Mucosa of rectum (tissue), 2 donors: Measurements from ENCODE around the gene KDM7A.

Source experiments
- H3K27ac ChIP-seq, 2 donors: one replicate each; pipeline ENCODE4 v1.7.0; 2013; ENCODE audit warnings: inconsistent platforms in 2 of 2, low read depth in 2 of 2, low read length in 2 of 2
- H3K27me3 ChIP-seq, 2 donors: one replicate each; pipeline ENCODE4 v1.7.0; 2013; ENCODE audit warnings: low read length in 2 of 2; ENCODE audit not compliant: control insufficient read depth in 2 of 2, insufficient read depth in 2 of 2
- H3K36me3 ChIP-seq, 2 donors: one replicate each; pipeline ENCODE4 v1.7.0; 2013; ENCODE audit warnings: low read length in 2 of 2; ENCODE audit not compliant: control insufficient read depth in 2 of 2, insufficient read depth in 2 of 2
- H3K4me1 ChIP-seq, 2 donors: one replicate each; pipeline ENCODE4 v1.7.0; 2013; ENCODE audit warnings: low read length in 2 of 2, mild to moderate bottlenecking in 1 of 2; ENCODE audit not compliant: control insufficient read depth in 2 of 2, insufficient read depth in 2 of 2
- H3K4me3 ChIP-seq, 2 donors: one replicate each; pipeline ENCODE4 v1.7.0; 2013; ENCODE audit warnings: low read length in 2 of 2
- H3K9ac ChIP-seq, 2 donors: one replicate each; pipeline ENCODE4 v1.7.0; 2013; ENCODE audit warnings: low read length in 2 of 2, low read depth in 1 of 2, mild to moderate bottlenecking in 1 of 2
- H3K9me3 ChIP-seq, 2 donors: one replicate each; pipeline ENCODE4 v1.7.0; 2013; ENCODE audit warnings: low read length in 2 of 2; ENCODE audit not compliant: control insufficient read depth in 2 of 2
- donor health status: healthy.
- donor health status: Normal muscosa, but diverticular disease.

KDM7A gene

GRCh38 chr7:140050100-140050499 is 126.7 kb downstream of the KDM7A start:
- peak overlapping the region; percentile 62 to 74 for H3K27ac ChIP-seq
- peaks cover 27 to 29% of the 10 kb centered on the region in 2 donors for H3K4me1 ChIP-seq
- no peaks in the 10 kb centered on the region for H3K9me3 ChIP-seq
- H3K27me3 ChIP-seq, result no peaks in the 10 kb centered on the region
- H3K36me3 ChIP-seq, result peaks cover 16 to 25% of the 10 kb centered on the region in 2 donors
- no peak overlapping the region for H3K4me3 ChIP-seq
- no peak overlapping the region for H3K9ac ChIP-seq

- H3K9ac ChIP-seq, result no peak overlapping the region
- no peaks in the 10 kb centered on the region for H3K27me3 ChIP-seq
- no peaks in the 10 kb centered on the region for H3K9me3 ChIP-seq
- peak overlapping the region; percentile 62 to 74 for H3K27ac ChIP-seq
- peaks cover 16 to 22% of the 10 kb centered on the region in 2 donors for H3K36me3 ChIP-seq
- peak overlapping the region in 1 of 2 donors; percentile 20 for H3K4me3 ChIP-seq
- peaks cover 26 to 27% of the 10 kb centered on the region in 2 donors for H3K4me1 ChIP-seq
Measured at GRCh38 chr7:140049339-140050024, 127.3 kb downstream of the KDM7A start.

- Histone ChIP-seq H3K27me3 (no peaks in the 10 kb centered on the region), H3K4me3 (no peak overlapping the region), H3K4me1 (peaks cover 25 to 27% of the 10 kb centered on the region in 2 donors), H3K9me3 (no peaks in the 10 kb centered on the region), H3K36me3 (peaks cover 16 to 22% of the 10 kb centered on the region in 2 donors), H3K9ac (no peak overlapping the region), H3K27ac (peak overlapping the region; percentile 23 to 25)
Measured at GRCh38 chr7:140048989-140049338, 127.8 kb downstream of the KDM7A start.

GRCh38 chr7:140048138-140048537 is 128.6 kb downstream of the KDM7A start:
- Histone ChIP-seq H3K27me3 (no peaks in the 10 kb centered on the region), H3K9ac (no peak overlapping the region), H3K4me1 (peaks cover 25 to 27% of the 10 kb centered on the region in 2 donors), H3K4me3 (peak overlapping the region in 1 of 2 donors; percentile 14), H3K27ac (peak overlapping the region in 1 of 2 donors; percentile 26), H3K36me3 (peaks cover 14 to 22% of the 10 kb centered on the region in 2 donors), H3K9me3 (no peaks in the 10 kb centered on the region)

GRCh38 chr7:140047197-140047596 is 129.6 kb downstream of the KDM7A start:
- Histone ChIP-seq H3K36me3 (peaks cover 13 to 22% of the 10 kb centered on the region in 2 donors), H3K9ac (no peak overlapping the region), H3K9me3 (no peaks in the 10 kb centered on the region), H3K27me3 (no peaks in the 10 kb centered on the region), H3K27ac (no peak overlapping the region), H3K4me3 (no peak overlapping the region), H3K4me1 (peaks cover 25 to 27% of the 10 kb centered on the region in 2 donors)

- Histone ChIP-seq H3K27ac (no peak overlapping the region), H3K4me3 (no peak overlapping the region), H3K36me3 (peaks cover 23 to 31% of the 10 kb centered on the region in 2 donors), H3K9ac (no peak overlapping the region), H3K9me3 (no peaks in the 10 kb centered on the region), H3K4me1 (peaks cover 25 to 27% of the 10 kb centered on the region in 2 donors), H3K27me3 (no peaks in the 10 kb centered on the region)
Measured at GRCh38 chr7:140045697-140046096, 131.1 kb downstream of the KDM7A start.

- peaks cover 29 to 42% of the 10 kb centered on the region in 2 donors for H3K36me3 ChIP-seq
- no peaks in the 10 kb centered on the region for H3K27me3 ChIP-seq
- no peak overlapping the region for H3K27ac ChIP-seq
- H3K9me3 ChIP-seq, result no peaks in the 10 kb centered on the region
- no peak overlapping the region for H3K4me3 ChIP-seq
- peaks cover 13 to 15% of the 10 kb centered on the region in 2 donors for H3K4me1 ChIP-seq
- H3K9ac ChIP-seq, result no peak overlapping the region
Measured at GRCh38 chr7:140044251-140044650, 132.5 kb downstream of the KDM7A start.

GRCh38 chr7:140042386-140042670 is 134.5 kb downstream of the KDM7A start:
- no peak overlapping the region for H3K27ac ChIP-seq
- H3K4me3 ChIP-seq, result no peak overlapping the region
- no peak overlapping the region for H3K9ac ChIP-seq
- H3K36me3 ChIP-seq, result peaks cover 41 to 56% of the 10 kb centered on the region in 2 donors
- H3K27me3 ChIP-seq, result no peaks in the 10 kb centered on the region
- H3K9me3 ChIP-seq, result no peaks in the 10 kb centered on the region
- peaks cover 6 to 9% of the 10 kb centered on the region in 2 donors for H3K4me1 ChIP-seq

GRCh38 chr7:140041659-140042385 is 135.0 kb downstream of the KDM7A start:
- Histone ChIP-seq H3K27me3 (no peaks in the 10 kb centered on the region), H3K4me3 (no peak overlapping the region), H3K4me1 (peaks cover 5 to 6% of the 10 kb centered on the region in 2 donors), H3K27ac (no peak overlapping the region), H3K9me3 (no peaks in the 10 kb centered on the region), H3K36me3 (peaks cover 43 to 58% of the 10 kb centered on the region in 2 donors), H3K9ac (no peak overlapping the region)

GRCh38 chr7:140039896-140040295 is 136.9 kb downstream of the KDM7A start:
- peaks cover 32 to 50% of the 10 kb centered on the region in 2 donors for H3K36me3 ChIP-seq

More at GRCh38 chr7:140039896-140040295, 136.9 kb downstream of the KDM7A start:
- Histone ChIP-seq H3K4me3 (no peak overlapping the region), H3K4me1 (no peaks in the 10 kb centered on the region), H3K27me3 (no peaks in the 10 kb centered on the region), H3K9me3 (no peaks in the 10 kb centered on the region), H3K27ac (no peak overlapping the region), H3K9ac (no peak overlapping the region)
